Peyer's patch (tissue), 4 donors: ENCODE measurements around the gene ABCF2. TPM values are rescaled to one million over a fixed set of nuclear protein-coding genes. Genes with fewer than 3 reads are reported as not detected.

Source experiments
- DNase-seq, 3 donors: peaks; one replicate each; pipeline ENCODE4 v3.0.0-alpha.2; 2017 to 2019
- H3K27ac ChIP-seq, 4 donors: fragments of 200-600 bp; sonication (generic); one replicate each; pipeline ENCODE4 v1.5.1; 2016 to 2019
- H3K27me3 ChIP-seq, 2 donors: fragments of 200-600 bp; sonication (generic); one replicate each; pipeline ENCODE4 v1.5.1; 2019
- H3K36me3 ChIP-seq, 3 donors: fragments of 200-600 bp; sonication (generic); one replicate each; pipeline ENCODE4 v1.5.1; 2016 to 2019
- H3K4me1 ChIP-seq, 4 donors: fragments of 200-600 bp; sonication (generic); one replicate each; pipeline ENCODE4 v1.5.1; 2016 to 2019
- H3K4me3 ChIP-seq, 4 donors: fragments of 200-600 bp; sonication (generic); 1 replicate in 3 of 4; 2 replicates in 1 of 4; pipeline ENCODE4 v1.5.1; 2016 to 2019; ENCODE audit warnings: mild to moderate bottlenecking in 1 of 4
- H3K9me3 ChIP-seq, 4 donors: fragments of 200-600 bp; sonication (generic); one replicate each; pipeline ENCODE4 v1.5.1; 2016 to 2019; ENCODE audit warnings: mild to moderate bottlenecking in 1 of 4
- POLR2A ChIP-seq, 2 donors: fragments of 450-650 bp; IDR thresholded peaks; one replicate each; pipeline ENCODE4 v1.5.1; 2017; ENCODE audit warnings: antibody characterized with exemption in 2 of 2, mild to moderate bottlenecking in 2 of 2, moderate library complexity in 2 of 2
- total RNA-seq, 4 donors: library from RNA; depleted of rRNA; stranded (reverse); fragments of >200 nt; gene quantifications; one replicate each; pipeline ENCODE4 v1.1.0, GENCODE V29; 2016
- TF ChIP-seq, protein P1 (sequence below), 6 experiments: fragments of 450-650 bp in 4 of 6; fragments of 200-600 bp in 2 of 6; sonication (generic) in 1 of 6; IDR thresholded peaks; one replicate each; pipeline ENCODE4 v1.5.1; 2017 to 2019; ENCODE audit warnings: antibody characterized with exemption in 6 of 6, mild to moderate bottlenecking in 3 of 6, moderate library complexity in 1 of 6

The ABCF2 gene
- total RNA-seq, 4 donors from 2014 or later: 20.7 to 29.7 (median 26.4) TPM

DNA sequence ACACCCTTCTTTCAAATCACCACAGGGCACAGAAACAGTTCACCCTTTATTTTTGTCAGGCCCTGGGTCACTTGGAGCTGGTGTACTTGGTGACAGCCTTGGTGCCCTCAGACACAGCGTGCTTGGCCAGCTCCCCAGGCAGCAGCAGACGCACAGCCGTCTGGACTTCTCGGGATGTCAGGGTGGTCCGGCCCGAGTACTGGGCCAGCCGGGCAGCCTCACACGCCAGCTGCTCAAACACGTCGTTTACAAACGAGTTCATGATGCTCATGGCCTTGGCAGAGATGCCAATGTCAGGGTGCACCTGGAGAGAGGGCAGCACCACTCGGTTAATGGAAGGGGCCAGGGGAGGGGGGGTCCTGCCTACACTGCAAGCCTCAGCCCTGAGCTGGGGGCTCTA is 19.2 kb downstream of the ABCF2 start:
- Histone ChIP-seq H3K27me3 (no peaks in the 10 kb centered on the region), H3K4me3 (no peak overlapping the region), H3K4me1 (no peaks in the 10 kb centered on the region), H3K27ac (peak overlapping the region in 1 of 4 donors; percentile 65), H3K9me3 (no peaks in the 10 kb centered on the region), H3K36me3 (peaks cover 0 to under 1% (median 0%) of the 10 kb centered on the region in 3 donors)
- TF ChIP-seq POLR2A (IDR thresholded peaks at IDR 0.05): no peak
- TF ChIP-seq, protein P1, sequence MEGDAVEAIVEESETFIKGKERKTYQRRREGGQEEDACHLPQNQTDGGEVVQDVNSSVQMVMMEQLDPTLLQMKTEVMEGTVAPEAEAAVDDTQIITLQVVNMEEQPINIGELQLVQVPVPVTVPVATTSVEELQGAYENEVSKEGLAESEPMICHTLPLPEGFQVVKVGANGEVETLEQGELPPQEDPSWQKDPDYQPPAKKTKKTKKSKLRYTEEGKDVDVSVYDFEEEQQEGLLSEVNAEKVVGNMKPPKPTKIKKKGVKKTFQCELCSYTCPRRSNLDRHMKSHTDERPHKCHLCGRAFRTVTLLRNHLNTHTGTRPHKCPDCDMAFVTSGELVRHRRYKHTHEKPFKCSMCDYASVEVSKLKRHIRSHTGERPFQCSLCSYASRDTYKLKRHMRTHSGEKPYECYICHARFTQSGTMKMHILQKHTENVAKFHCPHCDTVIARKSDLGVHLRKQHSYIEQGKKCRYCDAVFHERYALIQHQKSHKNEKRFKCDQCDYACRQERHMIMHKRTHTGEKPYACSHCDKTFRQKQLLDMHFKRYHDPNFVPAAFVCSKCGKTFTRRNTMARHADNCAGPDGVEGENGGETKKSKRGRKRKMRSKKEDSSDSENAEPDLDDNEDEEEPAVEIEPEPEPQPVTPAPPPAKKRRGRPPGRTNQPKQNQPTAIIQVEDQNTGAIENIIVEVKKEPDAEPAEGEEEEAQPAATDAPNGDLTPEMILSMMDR (IDR thresholded peaks at IDR 0.05): no peak
- DNase-seq: no peak

DNA sequence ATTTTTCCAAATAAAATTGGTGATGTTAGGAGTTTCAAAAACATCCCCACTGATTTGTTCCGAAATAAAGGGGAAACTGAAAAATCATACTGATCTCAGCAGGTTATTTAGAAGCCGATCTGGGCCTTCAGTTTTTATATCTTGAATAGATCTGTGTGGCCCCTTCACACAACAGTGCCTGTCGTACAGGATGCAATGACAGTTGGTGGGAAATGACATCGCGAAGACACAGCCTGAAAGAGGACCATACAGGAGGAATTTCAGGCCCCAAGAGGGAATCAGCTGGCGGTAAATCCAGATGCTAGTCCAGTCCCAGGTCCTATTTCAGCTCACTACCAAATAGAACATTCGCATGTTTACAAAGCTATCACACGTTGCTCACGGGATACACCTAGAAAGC is 19.7 kb downstream of the ABCF2 start:
- no peaks in the 10 kb centered on the region for H3K27me3 ChIP-seq
- no peak overlapping the region for H3K4me3 ChIP-seq
- no peaks in the 10 kb centered on the region for H3K4me1 ChIP-seq
- no peak for TF ChIP-seq POLR2A (IDR thresholded peaks at IDR 0.05)
- TF ChIP-seq, protein P1 (IDR thresholded peaks at IDR 0.05): no peak
- DNase-seq: no peak
- H3K9me3 ChIP-seq: no peaks in the 10 kb centered on the region
- peak overlapping the region in 1 of 4 donors; percentile 65 for H3K27ac ChIP-seq
- no peaks in the 10 kb centered on the region for H3K36me3 ChIP-seq

DNA sequence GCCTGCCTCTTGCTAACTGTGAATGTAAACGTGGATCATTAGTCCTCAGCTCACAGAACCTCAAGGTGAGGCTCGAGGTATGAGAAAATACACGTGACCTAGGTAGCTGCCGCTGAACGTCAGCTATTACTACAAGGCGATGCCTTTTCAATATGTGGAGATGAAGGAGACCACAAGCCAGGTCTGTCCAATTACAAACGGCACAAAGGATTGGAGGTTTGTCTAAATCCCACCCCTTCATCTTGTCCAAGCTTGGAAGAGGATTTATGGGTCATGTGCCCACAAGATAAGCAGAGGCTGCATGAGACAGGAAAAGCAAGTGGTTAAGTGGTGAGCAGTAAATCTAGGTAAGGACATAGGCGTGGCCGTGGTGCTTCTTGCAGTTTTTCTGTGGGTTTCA is 20.1 kb downstream of the ABCF2 start:
- no peak for DNase-seq
- H3K9me3 ChIP-seq: no peaks in the 10 kb centered on the region
- no peaks in the 10 kb centered on the region for H3K27me3 ChIP-seq
- H3K4me3 ChIP-seq: no peak overlapping the region
- peak overlapping the region in 1 of 4 donors; percentile 16 for H3K27ac ChIP-seq
- no peaks in the 10 kb centered on the region for H3K36me3 ChIP-seq
- TF ChIP-seq, protein P1 (IDR thresholded peaks at IDR 0.05): no peak
- TF ChIP-seq POLR2A (IDR thresholded peaks at IDR 0.05): no peak
- H3K4me1 ChIP-seq: no peaks in the 10 kb centered on the region

DNA sequence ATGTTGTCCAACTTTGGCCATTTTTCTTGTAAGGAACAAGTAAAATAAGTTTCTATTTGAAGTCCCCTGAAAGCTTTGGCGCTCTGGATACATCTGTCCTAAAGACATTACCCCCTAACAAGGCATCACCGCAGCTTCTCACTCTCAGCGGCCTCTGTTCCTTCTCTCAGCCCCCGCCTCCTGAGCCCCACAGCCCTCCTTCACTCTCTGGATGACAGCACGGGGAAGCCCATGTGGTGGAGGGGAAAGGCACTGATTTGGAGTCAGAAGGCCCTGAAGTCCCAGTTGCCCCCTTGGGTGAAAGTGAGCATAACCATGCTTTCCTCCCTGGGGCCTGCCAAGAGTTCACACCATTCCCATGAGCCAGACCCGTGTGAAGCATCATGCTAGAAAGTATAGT is 21.3 kb downstream of the ABCF2 start:
- Histone ChIP-seq H3K4me1 (no peaks in the 10 kb centered on the region), H3K27ac (no peak overlapping the region), H3K4me3 (no peak overlapping the region), H3K36me3 (no peaks in the 10 kb centered on the region), H3K27me3 (no peaks in the 10 kb centered on the region), H3K9me3 (no peaks in the 10 kb centered on the region)
- TF ChIP-seq, protein P1 (IDR thresholded peaks at IDR 0.05): no peak
- no peak for TF ChIP-seq POLR2A (IDR thresholded peaks at IDR 0.05)
- no peak for DNase-seq

DNA sequence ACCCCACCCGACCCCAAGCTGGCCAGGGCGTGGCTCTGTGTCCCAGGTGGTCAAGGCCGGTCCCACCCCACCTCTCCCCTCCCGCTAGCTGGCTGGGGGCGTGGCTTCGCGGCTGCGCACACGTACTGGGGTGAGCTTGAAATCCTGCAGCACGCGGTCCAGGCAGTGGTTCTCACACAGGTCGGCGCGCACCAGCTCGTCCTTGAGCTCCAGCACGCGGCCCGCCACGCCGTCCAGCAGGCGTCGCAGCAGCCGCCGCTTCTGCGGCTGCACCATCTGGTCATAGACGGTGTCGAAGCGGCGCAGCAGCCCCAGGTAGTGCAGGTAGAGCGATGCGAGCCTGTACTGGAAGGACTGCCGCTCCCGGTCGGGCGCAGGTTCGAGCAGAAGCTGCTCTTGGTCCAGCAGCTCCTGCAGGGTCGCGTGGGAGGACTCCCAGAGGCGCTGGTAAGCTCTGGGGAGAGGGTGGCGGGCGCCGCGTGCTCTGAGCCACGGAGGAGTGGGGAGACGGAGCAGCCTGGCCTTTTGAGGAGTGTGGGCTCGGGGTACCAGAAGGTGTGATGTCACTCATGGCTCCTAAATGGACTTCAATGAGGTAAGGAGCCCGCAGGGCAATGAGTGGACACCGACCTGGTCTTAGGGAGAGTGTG is 22.5 kb downstream of the ABCF2 start:
- Histone ChIP-seq H3K4me3 (no peak overlapping the region), H3K9me3 (no peaks in the 10 kb centered on the region), H3K27me3 (no peaks in the 10 kb centered on the region), H3K27ac (no peak overlapping the region), H3K36me3 (no peaks in the 10 kb centered on the region), H3K4me1 (no peaks in the 10 kb centered on the region)
- DNase-seq: no peak
- TF ChIP-seq, protein P1 (IDR thresholded peaks at IDR 0.05): peak in 1 of 6 experiments; percentile 19
- TF ChIP-seq POLR2A (IDR thresholded peaks at IDR 0.05): no peak
